HepG2 (cell line): Measurements from ENCODE around the gene QPCT. TPM values are rescaled to one million over a fixed set of nuclear protein-coding genes. Genes with fewer than 3 reads are reported as not detected.

Experiments
- AGO1 ChIP-seq: fragments of 200-400 bp; formaldehyde crosslinking; IDR thresholded peaks from 2 replicates; pipeline ENCODE4 v1.6.1; 2017; ENCODE audit warnings: mild to moderate bottlenecking, low read depth, low read length, moderate library complexity; ENCODE audit not compliant: poor library complexity, severe bottlenecking
- ATRX ChIP-seq: sonication (generic); formaldehyde crosslinking; IDR thresholded peaks from 2 replicates; pipeline ENCODE4 v1.4.0; 2020; ENCODE audit warnings: missing genetic modification reagents, borderline replicate concordance
- CBFB ChIP-seq: sonication (generic); formaldehyde crosslinking; IDR thresholded peaks from 2 replicates; pipeline ENCODE4 v1.4.0; 2020; ENCODE audit warnings: missing genetic modification reagents
- CREB1 ChIP-seq, 2 experiments: fragments of 450-650 bp in 1 of 2; IDR thresholded peaks; 2 replicates each; pipeline ENCODE4 v1.6.1; 2016 to 2017; ENCODE audit warnings: control low read depth in 1 of 2, mild to moderate bottlenecking in 1 of 2, missing compliant biosample characterization in 1 of 2, missing genetic modification characterization in 1 of 2
- E2F1 ChIP-seq: sonication (generic); formaldehyde crosslinking; IDR thresholded peaks from 2 replicates; pipeline ENCODE4 v1.5.0; 2020; ENCODE audit warnings: missing genetic modification reagents
- FLYWCH1 ChIP-seq: sonication (generic); formaldehyde crosslinking; IDR thresholded peaks from 2 replicates; pipeline ENCODE4 v1.8.1; 2023; ENCODE audit warnings: mild to moderate bottlenecking, missing genetic modification reagents
- GABPA ChIP-seq, 2 experiments: IDR thresholded peaks; 2 replicates each; pipeline ENCODE4 v1.6.1; 2011 to 2016; ENCODE audit warnings: low read depth in 2 of 2, low read length in 1 of 2, missing biosample characterization in 1 of 2, missing genetic modification characterization in 1 of 2
- HOXD1 ChIP-seq: sonication (generic); formaldehyde crosslinking; IDR thresholded peaks from 2 replicates; pipeline ENCODE4 v1.5.0; 2020; ENCODE audit warnings: missing genetic modification reagents
- MAX ChIP-seq: IDR thresholded peaks from 2 replicates; pipeline ENCODE4 v1.6.1; 2012; ENCODE audit warnings: inconsistent platforms
- MLLT10 ChIP-seq: sonication (generic); formaldehyde crosslinking; IDR thresholded peaks from 2 replicates; pipeline ENCODE4 v1.4.0; 2020; ENCODE audit warnings: missing genetic modification reagents
- SALL2 ChIP-seq: sonication (generic); formaldehyde crosslinking; IDR thresholded peaks from 2 replicates; pipeline ENCODE4 v1.8.1; 2023; ENCODE audit warnings: mild to moderate bottlenecking, missing genetic modification reagents, inconsistent platforms
- SP140L ChIP-seq: sonication (generic); formaldehyde crosslinking; IDR thresholded peaks from 2 replicates; pipeline ENCODE4 v1.4.0; 2020; ENCODE audit warnings: missing genetic modification reagents, borderline replicate concordance
- SP4 ChIP-seq: sonication (generic); formaldehyde crosslinking; IDR thresholded peaks from 2 replicates; pipeline ENCODE4 v1.8.1; 2023; ENCODE audit warnings: mild to moderate bottlenecking, missing genetic modification reagents
- ZNF143 ChIP-seq: sonication (generic); formaldehyde crosslinking; IDR thresholded peaks from 2 replicates; pipeline ENCODE4 v1.4.0; 2020; ENCODE audit warnings: missing genetic modification reagents
- ZNF430 ChIP-seq: sonication (generic); formaldehyde crosslinking; IDR thresholded peaks from 2 replicates; pipeline ENCODE4 v1.9.0; 2021; ENCODE audit warnings: mild to moderate bottlenecking, missing genetic modification reagents
- ZNF615 ChIP-seq: sonication (generic); formaldehyde crosslinking; IDR thresholded peaks from 2 replicates; pipeline ENCODE4 v1.5.0; 2020; ENCODE audit warnings: mild to moderate bottlenecking, missing genetic modification reagents, borderline replicate concordance
- ZNF746 ChIP-seq: sonication (generic); formaldehyde crosslinking; IDR thresholded peaks from 2 replicates; pipeline ENCODE4 v1.8.0; 2022; ENCODE audit warnings: mild to moderate bottlenecking, missing genetic modification reagents
- ZNF883 ChIP-seq: sonication (generic); formaldehyde crosslinking; IDR thresholded peaks from 2 replicates; pipeline ENCODE4 v1.5.1; 2020; ENCODE audit warnings: mild to moderate bottlenecking, missing genetic modification reagents; ENCODE audit errors: not compliant biosample characterization
- ZUFSP ChIP-seq: sonication (generic); formaldehyde crosslinking; IDR thresholded peaks from 2 replicates; pipeline ENCODE4 v1.9.0; 2021; ENCODE audit warnings: missing genetic modification reagents, mild to moderate bottlenecking, borderline replicate concordance
- polyA plus RNA-seq, 8 experiments: library from polyadenylated mRNA; depleted of rRNA in 3 of 8; stranded (reverse) in 7 of 8; unstranded in 1 of 8; fragments of >200 nt; fragmentation: Illumina TruSeq in 4 of 8; extraction: Trizol in 4 of 8; gene quantifications; 2 replicates each; pipeline versions ENCODE4 v1.2.1 to v1.2.3, GENCODE V29; 2011 to 2016; ENCODE audit warnings: low read depth in 4 of 8, missing spikeins in 1 of 8, mixed read lengths in 1 of 8; ENCODE audit not compliant: insufficient read depth in 1 of 8
- total RNA-seq, 5 experiments: library from RNA; depleted of rRNA; stranded (reverse); fragments of >200 nt; fragmentation: Illumina TruSeq; extraction: Trizol; gene quantifications; 2 replicates each; pipeline ENCODE4 v1.2.3, GENCODE V29; 2016; ENCODE audit warnings: low read depth in 1 of 5
- TF ChIP-seq, protein P1 (sequence below): sonication (generic); formaldehyde crosslinking; IDR thresholded peaks from 2 replicates; pipeline ENCODE4 v1.5.0; 2020; ENCODE audit warnings: mild to moderate bottlenecking, missing genetic modification reagents, moderate library complexity
- TF ChIP-seq, protein P2 (sequence below), 2 experiments: sonication (generic) in 1 of 2; formaldehyde crosslinking in 1 of 2; IDR thresholded peaks; 2 replicates each; pipeline versions ENCODE4 v1.4.0 to v1.6.1; 2018 to 2020; ENCODE audit warnings: missing genetic modification reagents in 2 of 2, borderline replicate concordance in 1 of 2, low read depth in 1 of 2, mild to moderate bottlenecking in 1 of 2, missing biosample characterization in 1 of 2

The QPCT gene
- total and polyA plus RNA-seq, 2 of the 13 experiments (the other 11 are each of a cell fraction or from before 2014, with no cell fraction given): 0.77 to 1.2 TPM

DNA sequence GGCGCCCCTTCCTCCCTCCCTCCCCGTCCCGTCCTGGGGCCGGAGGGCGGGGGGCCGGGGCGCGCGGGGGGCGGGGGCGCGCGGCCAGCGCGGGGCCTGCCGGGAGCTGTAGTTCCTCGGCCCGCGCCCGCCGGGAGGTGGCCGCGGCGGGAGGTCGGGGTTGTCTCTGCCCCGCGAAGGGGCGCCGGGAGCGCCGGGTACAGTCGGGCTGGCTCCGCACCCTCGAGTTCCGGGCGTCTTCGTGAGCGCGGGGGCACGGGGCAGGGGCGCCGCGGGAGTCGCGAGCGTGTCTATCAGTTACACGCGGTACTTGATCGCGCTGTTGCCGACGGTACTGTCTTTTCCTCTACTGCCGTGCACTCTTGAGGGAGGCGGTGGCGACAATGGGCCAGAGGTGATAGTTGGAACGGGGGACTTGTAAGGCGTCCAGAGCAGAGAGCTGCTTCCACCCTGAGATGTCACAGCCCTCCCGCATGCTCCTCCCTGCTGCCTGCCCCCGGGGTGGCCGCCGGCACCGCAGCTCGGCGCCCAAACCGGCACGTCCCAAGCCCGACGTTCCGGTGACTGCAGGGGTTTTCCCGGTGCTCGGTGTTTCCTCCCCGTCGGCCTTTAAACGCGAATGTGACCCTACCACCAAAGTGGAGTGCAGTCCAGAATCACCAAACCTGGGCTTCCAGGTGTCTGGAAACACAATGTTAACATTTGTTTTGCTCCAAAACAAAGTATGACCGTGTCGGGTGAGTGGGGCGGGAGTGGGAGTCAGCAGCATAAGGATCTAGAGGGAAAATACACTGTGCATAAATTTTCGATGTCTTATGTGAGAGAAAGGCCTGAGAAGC is 19.4 kb upstream of the QPCT start, which contains the start of gene PRKD3 (continued):
- TF ChIP-seq FLYWCH1 (CRISPR knock-in tag): 0 out of 2 replicates have a peak, but pooled peaks have one; percentile 65
- peak; percentile 86 for TF ChIP-seq ZNF143
- TF ChIP-seq MLLT10 (CRISPR knock-in tag): no peak
- peak; percentile 10 for TF ChIP-seq AGO1
- 0 out of 2 replicates have a peak, but pooled peaks have one; percentile 35 for TF ChIP-seq SALL2 (CRISPR knock-in tag)
- TF ChIP-seq, protein P1, sequence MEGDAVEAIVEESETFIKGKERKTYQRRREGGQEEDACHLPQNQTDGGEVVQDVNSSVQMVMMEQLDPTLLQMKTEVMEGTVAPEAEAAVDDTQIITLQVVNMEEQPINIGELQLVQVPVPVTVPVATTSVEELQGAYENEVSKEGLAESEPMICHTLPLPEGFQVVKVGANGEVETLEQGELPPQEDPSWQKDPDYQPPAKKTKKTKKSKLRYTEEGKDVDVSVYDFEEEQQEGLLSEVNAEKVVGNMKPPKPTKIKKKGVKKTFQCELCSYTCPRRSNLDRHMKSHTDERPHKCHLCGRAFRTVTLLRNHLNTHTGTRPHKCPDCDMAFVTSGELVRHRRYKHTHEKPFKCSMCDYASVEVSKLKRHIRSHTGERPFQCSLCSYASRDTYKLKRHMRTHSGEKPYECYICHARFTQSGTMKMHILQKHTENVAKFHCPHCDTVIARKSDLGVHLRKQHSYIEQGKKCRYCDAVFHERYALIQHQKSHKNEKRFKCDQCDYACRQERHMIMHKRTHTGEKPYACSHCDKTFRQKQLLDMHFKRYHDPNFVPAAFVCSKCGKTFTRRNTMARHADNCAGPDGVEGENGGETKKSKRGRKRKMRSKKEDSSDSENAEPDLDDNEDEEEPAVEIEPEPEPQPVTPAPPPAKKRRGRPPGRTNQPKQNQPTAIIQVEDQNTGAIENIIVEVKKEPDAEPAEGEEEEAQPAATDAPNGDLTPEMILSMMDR (CRISPR knock-in tag): no peak
- TF ChIP-seq CREB1 (IDR thresholded peaks at IDR 0.05): no peak
- TF ChIP-seq CREB1 (CRISPR knock-in tag; IDR thresholded peaks at IDR 0.05): no peak
- no peak for TF ChIP-seq ZNF615
- TF ChIP-seq CBFB: peak; percentile 56
- TF ChIP-seq, protein P2, sequence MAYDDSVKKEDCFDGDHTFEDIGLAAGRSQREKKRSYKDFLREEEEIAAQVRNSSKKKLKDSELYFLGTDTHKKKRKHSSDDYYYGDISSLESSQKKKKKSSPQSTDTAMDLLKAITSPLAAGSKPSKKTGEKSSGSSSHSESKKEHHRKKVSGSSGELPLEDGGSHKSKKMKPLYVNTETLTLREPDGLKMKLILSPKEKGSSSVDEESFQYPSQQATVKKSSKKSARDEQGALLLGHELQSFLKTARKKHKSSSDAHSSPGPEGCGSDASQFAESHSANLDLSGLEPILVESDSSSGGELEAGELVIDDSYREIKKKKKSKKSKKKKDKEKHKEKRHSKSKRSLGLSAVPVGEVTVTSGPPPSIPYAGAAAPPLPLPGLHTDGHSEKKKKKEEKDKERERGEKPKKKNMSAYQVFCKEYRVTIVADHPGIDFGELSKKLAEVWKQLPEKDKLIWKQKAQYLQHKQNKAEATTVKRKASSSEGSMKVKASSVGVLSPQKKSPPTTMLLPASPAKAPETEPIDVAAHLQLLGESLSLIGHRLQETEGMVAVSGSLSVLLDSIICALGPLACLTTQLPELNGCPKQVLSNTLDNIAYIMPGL (CRISPR knock-in tag; IDR thresholded peaks at IDR 0.05; ENCODE audit: borderline replicate concordance in 1 of 2, low read depth in 1 of 2): peak in 1 of 2 experiments; percentile 51; a peak in 2 of 4 replicates
- TF ChIP-seq SP140L (CRISPR knock-in tag): no peak
- TF ChIP-seq GABPA (IDR thresholded peaks at IDR 0.05; ENCODE audit: low read depth, low read length): 0 out of 2 replicates have a peak, but pooled peaks have one; percentile 29
- TF ChIP-seq GABPA (CRISPR knock-in tag; IDR thresholded peaks at IDR 0.05; ENCODE audit: low read depth): no peak
- TF ChIP-seq ATRX (CRISPR knock-in tag): no peak
- TF ChIP-seq E2F1 (CRISPR knock-in tag): no peak
- TF ChIP-seq ZNF430 (CRISPR knock-in tag): 0 out of 2 replicates have a peak, but pooled peaks have one; percentile 50
- TF ChIP-seq HOXD1: 0 out of 2 replicates have a peak, but pooled peaks have one; percentile 32
- TF ChIP-seq ZNF746 (CRISPR knock-in tag): no peak; the same call in 1 of the 2 replicates
- TF ChIP-seq ZUFSP (CRISPR knock-in tag): no peak
- peak; percentile 64 for TF ChIP-seq SP4 (CRISPR knock-in tag)
- TF ChIP-seq ZNF883 (CRISPR knock-in tag): peak; percentile 80
- peak; percentile 52 for TF ChIP-seq MAX
